HepG2 (cell line): ENCODE measurements around the gene PTPRF. TPM values are rescaled to one million over a fixed set of nuclear protein-coding genes. Genes with fewer than 3 reads are reported as not detected.

Source experiments
- CHD4 ChIP-seq: fragments of 200-600 bp; sonication (generic); IDR thresholded peaks from 2 replicates; pipeline ENCODE4 v1.7.0; 2017; ENCODE audit warnings: mild to moderate bottlenecking, low read length, borderline replicate concordance
- CTCF ChIP-seq: sonication (generic); formaldehyde crosslinking; IDR thresholded peaks from 2 replicates; pipeline ENCODE4 v1.5.0; 2020; ENCODE audit warnings: mild to moderate bottlenecking, missing genetic modification reagents, moderate library complexity
- GATAD1 ChIP-seq: IDR thresholded peaks from 2 replicates; pipeline ENCODE4 v1.6.1; 2016; ENCODE audit warnings: missing genetic modification reagents, missing compliant biosample characterization
- MNT ChIP-seq: fragments of 450-650 bp; IDR thresholded peaks from 2 replicates; pipeline ENCODE4 v1.6.1; 2016
- RFXAP ChIP-seq: sonication (generic); formaldehyde crosslinking; IDR thresholded peaks from 2 replicates; pipeline ENCODE4 v1.4.0; 2020; ENCODE audit warnings: missing genetic modification reagents, borderline replicate concordance
- STAG1 ChIP-seq: sonication (generic); formaldehyde crosslinking; IDR thresholded peaks from 2 replicates; pipeline ENCODE4 v1.4.0; 2020; ENCODE audit warnings: missing genetic modification reagents
- TAF1 ChIP-seq: sonication (generic); formaldehyde crosslinking; IDR thresholded peaks from 2 replicates; pipeline ENCODE4 v1.4.0; 2020; ENCODE audit warnings: missing genetic modification reagents
- ZHX1 ChIP-seq: sonication (generic); formaldehyde crosslinking; IDR thresholded peaks from 2 replicates; pipeline ENCODE4 v1.8.1; 2022; ENCODE audit warnings: low read depth, mild to moderate bottlenecking, missing genetic modification reagents
- ZNF274 ChIP-seq: sonication (generic); formaldehyde crosslinking; IDR thresholded peaks from 2 replicates; pipeline ENCODE4 v1.5.1; 2020; ENCODE audit warnings: mild to moderate bottlenecking, missing genetic modification reagents
- ZNF75D ChIP-seq: sonication (generic); formaldehyde crosslinking; IDR thresholded peaks from 2 replicates; pipeline ENCODE4 v1.8.1; 2023; ENCODE audit warnings: missing genetic modification reagents, mild to moderate bottlenecking, borderline replicate concordance
- ZNF776 ChIP-seq: sonication (generic); formaldehyde crosslinking; IDR thresholded peaks from 2 replicates; pipeline ENCODE4 v1.4.0; 2020; ENCODE audit warnings: mild to moderate bottlenecking, missing genetic modification reagents
- ZNF883 ChIP-seq: sonication (generic); formaldehyde crosslinking; IDR thresholded peaks from 2 replicates; pipeline ENCODE4 v1.5.1; 2020; ENCODE audit warnings: mild to moderate bottlenecking, missing genetic modification reagents; ENCODE audit errors: not compliant biosample characterization
- ZSCAN30 ChIP-seq: sonication (generic); formaldehyde crosslinking; IDR thresholded peaks from 2 replicates; pipeline ENCODE4 v1.5.0; 2020; ENCODE audit warnings: mild to moderate bottlenecking, missing genetic modification reagents
- polyA plus RNA-seq, 8 experiments: library from polyadenylated mRNA; depleted of rRNA in 3 of 8; stranded (reverse) in 7 of 8; unstranded in 1 of 8; fragments of >200 nt; fragmentation: Illumina TruSeq in 4 of 8; extraction: Trizol in 4 of 8; gene quantifications; 2 replicates each; pipeline versions ENCODE4 v1.2.1 to v1.2.3, GENCODE V29; 2011 to 2016; ENCODE audit warnings: low read depth in 4 of 8, missing spikeins in 1 of 8, mixed read lengths in 1 of 8; ENCODE audit not compliant: insufficient read depth in 1 of 8
- total RNA-seq, 5 experiments: library from RNA; depleted of rRNA; stranded (reverse); fragments of >200 nt; fragmentation: Illumina TruSeq; extraction: Trizol; gene quantifications; 2 replicates each; pipeline ENCODE4 v1.2.3, GENCODE V29; 2016; ENCODE audit warnings: low read depth in 1 of 5
- TF ChIP-seq, protein P1 (sequence below): sonication (generic); formaldehyde crosslinking; IDR thresholded peaks from 2 replicates; pipeline ENCODE4 v1.5.1; 2020; ENCODE audit warnings: mild to moderate bottlenecking, missing genetic modification reagents, moderate library complexity

PTPRF gene
- total and polyA plus RNA-seq, 2 of the 13 experiments (the other 11 are each of a cell fraction or from before 2014, with no cell fraction given), result 55.9 to 167 TPM

GRCh38 chr1:43527111-43527878, 3.4 kb upstream of the PTPRF start (continued):
- TF ChIP-seq ZNF776 (CRISPR knock-in tag) (no peak), TAF1 (CRISPR knock-in tag) (no peak), ZNF75D (CRISPR knock-in tag) (no peak), ZHX1 (CRISPR knock-in tag) (no peak), ZSCAN30 (CRISPR knock-in tag) (no peak), STAG1 (CRISPR knock-in tag) (peak; percentile 66), CTCF (peak; percentile 63), CHD4 (no peak), ZNF883 (CRISPR knock-in tag) (no peak), MNT (peak; percentile 47; the same call in 1 of the 2 replicates), RFXAP (CRISPR knock-in tag) (no peak), ZNF274 (CRISPR knock-in tag) (no peak), GATAD1 (CRISPR knock-in tag) (no peak)
- TF ChIP-seq, protein P1, sequence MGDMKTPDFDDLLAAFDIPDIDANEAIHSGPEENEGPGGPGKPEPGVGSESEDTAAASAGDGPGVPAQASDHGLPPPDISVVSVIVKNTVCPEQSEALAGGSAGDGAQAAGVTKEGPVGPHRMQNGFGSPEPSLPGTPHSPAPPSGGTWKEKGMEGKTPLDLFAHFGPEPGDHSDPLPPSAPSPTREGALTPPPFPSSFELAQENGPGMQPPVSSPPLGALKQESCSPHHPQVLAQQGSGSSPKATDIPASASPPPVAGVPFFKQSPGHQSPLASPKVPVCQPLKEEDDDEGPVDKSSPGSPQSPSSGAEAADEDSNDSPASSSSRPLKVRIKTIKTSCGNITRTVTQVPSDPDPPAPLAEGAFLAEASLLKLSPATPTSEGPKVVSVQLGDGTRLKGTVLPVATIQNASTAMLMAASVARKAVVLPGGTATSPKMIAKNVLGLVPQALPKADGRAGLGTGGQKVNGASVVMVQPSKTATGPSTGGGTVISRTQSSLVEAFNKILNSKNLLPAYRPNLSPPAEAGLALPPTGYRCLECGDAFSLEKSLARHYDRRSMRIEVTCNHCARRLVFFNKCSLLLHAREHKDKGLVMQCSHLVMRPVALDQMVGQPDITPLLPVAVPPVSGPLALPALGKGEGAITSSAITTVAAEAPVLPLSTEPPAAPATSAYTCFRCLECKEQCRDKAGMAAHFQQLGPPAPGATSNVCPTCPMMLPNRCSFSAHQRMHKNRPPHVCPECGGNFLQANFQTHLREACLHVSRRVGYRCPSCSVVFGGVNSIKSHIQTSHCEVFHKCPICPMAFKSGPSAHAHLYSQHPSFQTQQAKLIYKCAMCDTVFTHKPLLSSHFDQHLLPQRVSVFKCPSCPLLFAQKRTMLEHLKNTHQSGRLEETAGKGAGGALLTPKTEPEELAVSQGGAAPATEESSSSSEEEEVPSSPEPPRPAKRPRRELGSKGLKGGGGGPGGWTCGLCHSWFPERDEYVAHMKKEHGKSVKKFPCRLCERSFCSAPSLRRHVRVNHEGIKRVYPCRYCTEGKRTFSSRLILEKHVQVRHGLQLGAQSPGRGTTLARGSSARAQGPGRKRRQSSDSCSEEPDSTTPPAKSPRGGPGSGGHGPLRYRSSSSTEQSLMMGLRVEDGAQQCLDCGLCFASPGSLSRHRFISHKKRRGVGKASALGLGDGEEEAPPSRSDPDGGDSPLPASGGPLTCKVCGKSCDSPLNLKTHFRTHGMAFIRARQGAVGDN (CRISPR knock-in tag), result peak; percentile 43; the same call in 1 of the 2 replicates
